Lower leg skin (tissue), 3 donors: ENCODE results near the gene RNF217.

ENCODE experiments used
- POLR2A ChIP-seq, 2 donors: fragments of 450-650 bp; IDR thresholded peaks; one replicate each; pipeline ENCODE4 v1.6.1; 2016 to 2017; ENCODE audit warnings: antibody characterized with exemption in 2 of 2, mild to moderate bottlenecking in 1 of 2, moderate library complexity in 1 of 2
- TF ChIP-seq, protein P1 (sequence below), 3 donors: fragments of 450-650 bp; IDR thresholded peaks; one replicate each; pipeline ENCODE4 v1.5.1; 2016; ENCODE audit warnings: antibody characterized with exemption in 3 of 3, mild to moderate bottlenecking in 3 of 3, moderate library complexity in 2 of 3

DNA sequence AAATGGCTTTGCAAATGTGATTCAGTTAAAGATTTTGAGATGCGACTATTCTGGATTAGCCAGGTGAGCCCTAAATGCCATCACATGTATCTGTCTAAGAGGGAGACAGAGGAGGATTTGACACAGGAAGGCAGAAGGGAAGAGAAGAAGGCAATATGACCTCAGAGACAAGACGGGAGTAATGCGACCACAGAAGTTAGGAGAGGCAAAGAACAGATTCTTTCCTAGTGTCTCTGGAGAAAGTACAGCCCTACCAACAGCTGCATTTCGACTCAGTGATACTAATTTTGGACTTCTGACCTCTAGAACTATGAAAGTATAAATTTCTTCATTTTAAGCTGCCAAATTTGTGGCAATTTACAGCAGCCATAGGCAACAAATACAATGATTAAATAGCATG is 167.1 kb downstream of the RNF217 start:
- TF ChIP-seq, protein P1, sequence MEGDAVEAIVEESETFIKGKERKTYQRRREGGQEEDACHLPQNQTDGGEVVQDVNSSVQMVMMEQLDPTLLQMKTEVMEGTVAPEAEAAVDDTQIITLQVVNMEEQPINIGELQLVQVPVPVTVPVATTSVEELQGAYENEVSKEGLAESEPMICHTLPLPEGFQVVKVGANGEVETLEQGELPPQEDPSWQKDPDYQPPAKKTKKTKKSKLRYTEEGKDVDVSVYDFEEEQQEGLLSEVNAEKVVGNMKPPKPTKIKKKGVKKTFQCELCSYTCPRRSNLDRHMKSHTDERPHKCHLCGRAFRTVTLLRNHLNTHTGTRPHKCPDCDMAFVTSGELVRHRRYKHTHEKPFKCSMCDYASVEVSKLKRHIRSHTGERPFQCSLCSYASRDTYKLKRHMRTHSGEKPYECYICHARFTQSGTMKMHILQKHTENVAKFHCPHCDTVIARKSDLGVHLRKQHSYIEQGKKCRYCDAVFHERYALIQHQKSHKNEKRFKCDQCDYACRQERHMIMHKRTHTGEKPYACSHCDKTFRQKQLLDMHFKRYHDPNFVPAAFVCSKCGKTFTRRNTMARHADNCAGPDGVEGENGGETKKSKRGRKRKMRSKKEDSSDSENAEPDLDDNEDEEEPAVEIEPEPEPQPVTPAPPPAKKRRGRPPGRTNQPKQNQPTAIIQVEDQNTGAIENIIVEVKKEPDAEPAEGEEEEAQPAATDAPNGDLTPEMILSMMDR (IDR thresholded peaks at IDR 0.05): no peak
- TF ChIP-seq POLR2A (IDR thresholded peaks at IDR 0.05): no peak
